Astrocyte (in vitro differentiated cells and primary cell): ENCODE data around the gene NTM.

Source experiments
- CTCF ChIP-seq: IDR thresholded peaks from 2 replicates; pipeline ENCODE4 v1.5.1; 2011; ENCODE audit warnings: low read depth, mild to moderate bottlenecking, inconsistent platforms, low read length, moderate library complexity; ENCODE audit not compliant: insufficient read depth
- EZH2 ChIP-seq: IDR thresholded peaks from 2 replicates; pipeline ENCODE4 v1.6.1; 2012; ENCODE audit warnings: mild to moderate bottlenecking, low read length, inconsistent platforms; ENCODE audit not compliant: insufficient read depth

GRCh38 chr11:131478341-131478740 lies 107.9 kb downstream of the NTM start:
- no peak for TF ChIP-seq CTCF
- no peak for TF ChIP-seq EZH2
